ENCODE results near the gene TNFAIP1.

- no peak for TF ChIP-seq EZH2 (IDR thresholded peaks at IDR 0.05; ENCODE audit: low read length)
- TF ChIP-seq CTCF (optimal IDR thresholded peaks at IDR 0.05 in 1 of 3, IDR thresholded peaks at IDR 0.05 in 1 of 3, conservative IDR thresholded peaks at IDR 0.05 in 1 of 3; ENCODE audit: extremely low read depth in 1 of 3, insufficient read depth in 2 of 3, low read length in 3 of 3): no peak
These were observed 35.2 kb downstream of the TNFAIP1 start for GRCh38 chr17:28370744-28371103.
